Right cardiac atrium (tissue), 5 donors: ENCODE measurements around the gene LYPD6B. TPM values are rescaled to one million over a fixed set of nuclear protein-coding genes. Genes with fewer than 3 reads are reported as not detected.

Experiments
- ATAC-seq, 2 donors: fragments of 200-7000 bp; cut with Tn5 transposase; one replicate each; pipeline versions ENCODE4 v1.8.0 to v1.9.1; 2020; ENCODE audit warnings: moderate library complexity in 2 of 2, mild to moderate bottlenecking in 1 of 2
- DNase-seq, 3 donors: peaks; one replicate each; pipeline ENCODE4 v3.0.0-alpha.2; 2020
- H3K27ac ChIP-seq: one replicate; pipeline ENCODE4 v1.5.1; 2013; ENCODE audit warnings: mild to moderate bottlenecking, low read length, control low read depth, moderate library complexity
- H3K27me3 ChIP-seq: one replicate; pipeline ENCODE4 v1.6.1; 2013; ENCODE audit not compliant: control insufficient read depth, insufficient read depth
- H3K4me1 ChIP-seq: one replicate; pipeline ENCODE4 v1.6.1; 2013; ENCODE audit warnings: low read length; ENCODE audit not compliant: control insufficient read depth, insufficient read depth
- H3K4me3 ChIP-seq: one replicate; pipeline ENCODE4 v1.5.1; 2013; ENCODE audit warnings: low read length, control low read depth
- H3K9me3 ChIP-seq: one replicate; pipeline ENCODE4 v1.6.1; 2013; ENCODE audit warnings: low read length; ENCODE audit not compliant: control insufficient read depth
- WGBS: extraction: QIAGEN DNeasy Blood & Tissue Kit; methylation state at CpG from one replicate; pipeline ENCODE4 v1.1.7; 2013; 5-methylcytosine and 5-hydroxymethylcytosine counted together
- intact Hi-C, 4 donors: fragments of 100-400 bp; cut with DNase I; formaldehyde crosslinking; loops; one replicate each; pipeline versions ENCODE4 v1.11.0 to v1.14.0; 2022 to 2023
- polyA plus RNA-seq: library from polyadenylated mRNA; stranded (reverse); fragments of 200-250 nt; gene quantifications from one replicate; pipeline ENCODE4 v1.2.3, GENCODE V29; 2013
- total RNA-seq, 4 donors: library from RNA; stranded (reverse); fragmentation: NEBNext Ultra II Directional; extraction: Animal tissue kit (Norgen Biotek cat#: 25700); gene quantifications; one replicate each; pipeline ENCODE4 v1.2.1, GENCODE V29; 2021
- donor health status: healthy with polysubstance abuse.
- donor health status: DM: no; HTN: yes; CAD: no.
- donor health status: DM: no; HTN: no; CAD: no.
- donor health status: DM: no; HTN: yes; CAD: no; lungs with severe emphysema.
- donor health status: DM: yes; HTN: yes; CAD: no.

LYPD6B gene
- total and polyA plus RNA-seq, 5 donors, result not detected

- no peak for DNase-seq
- intact Hi-C loops, result no loop called here
- Histone ChIP-seq H3K4me1 (no peaks in the 10 kb centered on the region), H3K9me3 (no peaks in the 10 kb centered on the region), H3K27ac (no peak overlapping the region), H3K4me3 (no peak overlapping the region), H3K27me3 (no peaks in the 10 kb centered on the region)
- no peak for ATAC-seq
- WGBS, result 66% methylated on average over 1 of the region's 1 CpG
Measured at GRCh38 chr2:149042881-149043280, 4.4 kb downstream of the LYPD6B start.

- intact Hi-C loops, result no loop called here
- no peaks in the 10 kb centered on the region for H3K27me3 ChIP-seq
- H3K9me3 ChIP-seq, result no peaks in the 10 kb centered on the region
- WGBS, result 40% methylated on average over 1 of the region's 1 CpG
- no peak overlapping the region for H3K4me3 ChIP-seq
- ATAC-seq (no peak), DNase-seq (no peak)
- H3K27ac ChIP-seq, result no peak overlapping the region
- no peaks in the 10 kb centered on the region for H3K4me1 ChIP-seq
Measured at GRCh38 chr2:149044500-149044899, 6.0 kb downstream of the LYPD6B start.

- no peak for ATAC-seq
- H3K9me3 ChIP-seq, result no peaks in the 10 kb centered on the region
- no peak overlapping the region for H3K27ac ChIP-seq
- 84% methylated on average over 2 of the region's 2 CpGs for WGBS
- no peaks in the 10 kb centered on the region for H3K4me1 ChIP-seq
- H3K27me3 ChIP-seq, result no peaks in the 10 kb centered on the region
- H3K4me3 ChIP-seq, result no peak overlapping the region
- DNase-seq, result no peak
- intact Hi-C loops, result no loop called here
Measured at GRCh38 chr2:149047118-149047517, 8.6 kb downstream of the LYPD6B start.

GRCh38 chr2:149049142-149049541, 10.6 kb downstream of the LYPD6B start:
- intact Hi-C loops, result no loop called here
- no peaks in the 10 kb centered on the region for H3K9me3 ChIP-seq
- WGBS, result 79% methylated on average over 2 of the region's 2 CpGs
- no peak overlapping the region for H3K27ac ChIP-seq
- no peak for DNase-seq
- no peak for ATAC-seq
- H3K4me3 ChIP-seq, result no peak overlapping the region
- no peaks in the 10 kb centered on the region for H3K27me3 ChIP-seq
- no peaks in the 10 kb centered on the region for H3K4me1 ChIP-seq

GRCh38 chr2:149050188-149050587, 11.7 kb downstream of the LYPD6B start:
- H3K27ac ChIP-seq, result no peak overlapping the region
- DNase-seq, result no peak
- H3K9me3 ChIP-seq, result no peaks in the 10 kb centered on the region
- no peak for ATAC-seq
- no peak overlapping the region for H3K4me3 ChIP-seq
- no peaks in the 10 kb centered on the region for H3K27me3 ChIP-seq
- 60% methylated on average over 6 of the region's 6 CpGs for WGBS
- intact Hi-C loops, result no loop called here
- no peaks in the 10 kb centered on the region for H3K4me1 ChIP-seq

- no peak overlapping the region for H3K4me3 ChIP-seq
- no peaks in the 10 kb centered on the region for H3K9me3 ChIP-seq
- WGBS, result 46% methylated on average over 1 of the region's 1 CpG
- H3K27me3 ChIP-seq, result no peaks in the 10 kb centered on the region
- DNase-seq, result no peak
- H3K4me1 ChIP-seq, result no peaks in the 10 kb centered on the region
- intact Hi-C loops, result no loop called here
- no peak for ATAC-seq
- no peak overlapping the region for H3K27ac ChIP-seq
Measured at GRCh38 chr2:149055751-149056150, 17.3 kb downstream of the LYPD6B start.

- 85% methylated on average over 6 of the region's 6 CpGs for WGBS
- intact Hi-C loops, result no loop called here
- no peaks in the 10 kb centered on the region for H3K4me1 ChIP-seq
Measured at GRCh38 chr2:149056541-149057255, 18.2 kb downstream of the LYPD6B start.

GRCh38 chr2:149057401-149057800, 18.9 kb downstream of the LYPD6B start:
- 41% methylated on average over 5 of the region's 5 CpGs for WGBS
- Histone ChIP-seq H3K27me3 (no peaks in the 10 kb centered on the region), H3K4me1 (no peaks in the 10 kb centered on the region), H3K9me3 (no peaks in the 10 kb centered on the region), H3K27ac (no peak overlapping the region), H3K4me3 (no peak overlapping the region)
- DNase-seq (no peak), ATAC-seq (no peak)
- intact Hi-C loops, result no loop called here

More at GRCh38 chr2:149056541-149057255, 18.2 kb downstream of the LYPD6B start:
- Histone ChIP-seq H3K27ac (no peak overlapping the region), H3K4me3 (no peak overlapping the region), H3K9me3 (no peaks in the 10 kb centered on the region), H3K27me3 (no peaks in the 10 kb centered on the region)
- no peak for DNase-seq
- no peak for ATAC-seq

GRCh38 chr2:149058936-149059335, 20.4 kb downstream of the LYPD6B start:
- no peak overlapping the region for H3K27ac ChIP-seq
- intact Hi-C loops, result no loop called here
- no peaks in the 10 kb centered on the region for H3K9me3 ChIP-seq
- H3K4me1 ChIP-seq, result no peaks in the 10 kb centered on the region
- ATAC-seq (no peak), DNase-seq (no peak)
- WGBS, result 88% methylated on average over 5 of the region's 5 CpGs
- no peaks in the 10 kb centered on the region for H3K27me3 ChIP-seq
- no peak overlapping the region for H3K4me3 ChIP-seq

GRCh38 chr2:149059822-149060221, 21.3 kb downstream of the LYPD6B start:
- intact Hi-C loops, result no loop called here
- no peak for DNase-seq
- 86% methylated on average over 1 of the region's 1 CpG for WGBS
- Histone ChIP-seq H3K27me3 (no peaks in the 10 kb centered on the region), H3K4me3 (no peak overlapping the region), H3K9me3 (no peaks in the 10 kb centered on the region), H3K27ac (no peak overlapping the region), H3K4me1 (no peaks in the 10 kb centered on the region)
- no peak for ATAC-seq

GRCh38 chr2:149061133-149061745, 22.7 kb downstream of the LYPD6B start:
- H3K27ac ChIP-seq, result no peak overlapping the region
- no peaks in the 10 kb centered on the region for H3K4me1 ChIP-seq
- no peaks in the 10 kb centered on the region for H3K27me3 ChIP-seq
- intact Hi-C loops, result no loop called here
- H3K4me3 ChIP-seq, result no peak overlapping the region
- WGBS, result 86% methylated on average over 2 of the region's 2 CpGs
- H3K9me3 ChIP-seq, result no peaks in the 10 kb centered on the region
- ATAC-seq (no peak), DNase-seq (no peak)
